Tibial nerve (tissue), 3 donors: ENCODE results near the gene AK9.

ENCODE experiments used
- EP300 ChIP-seq, 2 donors: sonication (generic); formaldehyde crosslinking; IDR thresholded peaks; one replicate each; pipeline ENCODE4 v1.6.1; 2017; ENCODE audit warnings: antibody characterized with exemption in 2 of 2, mild to moderate bottlenecking in 1 of 2
- POLR2A ChIP-seq, 2 donors: fragments of 450-650 bp; IDR thresholded peaks; one replicate each; pipeline ENCODE4 v1.6.1; 2017; ENCODE audit warnings: antibody characterized with exemption in 2 of 2, mild to moderate bottlenecking in 2 of 2, moderate library complexity in 2 of 2

- TF ChIP-seq POLR2A (IDR thresholded peaks at IDR 0.05) (no peak), EP300 (IDR thresholded peaks at IDR 0.05) (no peak)
Measured at GRCh38 chr6:109460161-109460829, 230.7 kb downstream of the AK9 start.
